ENCODE measurements around the gene CHAT.

CHAT gene

DNA sequence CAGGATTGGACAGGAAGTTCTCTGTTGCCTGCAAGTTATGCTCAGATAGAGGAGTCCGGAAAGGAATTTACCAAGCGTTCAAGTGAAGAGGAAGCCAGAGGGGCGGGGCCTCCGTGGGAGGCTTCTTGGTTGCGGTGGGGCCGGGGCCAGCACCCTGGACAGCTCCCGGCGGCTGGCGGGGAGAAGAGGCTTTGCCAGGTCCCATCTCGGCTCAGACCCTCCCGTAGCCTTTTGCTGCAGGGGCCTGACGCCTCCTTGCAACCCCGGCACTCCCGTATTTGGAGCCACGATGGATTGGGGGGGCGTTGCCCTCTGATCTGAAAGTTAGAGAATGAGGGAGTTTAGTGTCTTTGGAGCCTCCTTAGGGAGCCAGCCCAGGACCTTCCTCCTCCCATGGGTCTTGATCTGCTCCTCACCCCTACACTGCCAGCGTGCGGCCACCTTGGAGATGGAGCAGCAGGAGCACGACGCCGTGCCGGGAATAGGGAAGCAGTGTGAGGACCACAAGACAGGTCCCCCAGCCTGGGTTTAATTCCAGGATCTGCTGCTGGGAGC lies 6.8 kb upstream of the CHAT start:
- Histone ChIP-seq H3K27me3 (ENCODE audit: insufficient read depth, poor library complexity, severe bottlenecking) (peaks cover 35% of the 10 kb centered on the region), H3K27ac (replicated peaks) (no peak overlapping the region), H3K4me3 (replicated peaks; ENCODE audit: insufficient read depth, low read length) (no peak overlapping the region)
- peak; percentile 43; the same call in 1 of the 2 replicates for TF ChIP-seq SPI1 (IDR thresholded peaks at IDR 0.05; ENCODE audit: borderline replicate concordance, low read depth)
- no peak for TF ChIP-seq GABPA (IDR thresholded peaks at IDR 0.05; ENCODE audit: low read depth)
- peak; percentile 98 for TF ChIP-seq REST (IDR thresholded peaks at IDR 0.05; ENCODE audit: insufficient replicate concordance, low read depth)
- TF ChIP-seq, protein P1, sequence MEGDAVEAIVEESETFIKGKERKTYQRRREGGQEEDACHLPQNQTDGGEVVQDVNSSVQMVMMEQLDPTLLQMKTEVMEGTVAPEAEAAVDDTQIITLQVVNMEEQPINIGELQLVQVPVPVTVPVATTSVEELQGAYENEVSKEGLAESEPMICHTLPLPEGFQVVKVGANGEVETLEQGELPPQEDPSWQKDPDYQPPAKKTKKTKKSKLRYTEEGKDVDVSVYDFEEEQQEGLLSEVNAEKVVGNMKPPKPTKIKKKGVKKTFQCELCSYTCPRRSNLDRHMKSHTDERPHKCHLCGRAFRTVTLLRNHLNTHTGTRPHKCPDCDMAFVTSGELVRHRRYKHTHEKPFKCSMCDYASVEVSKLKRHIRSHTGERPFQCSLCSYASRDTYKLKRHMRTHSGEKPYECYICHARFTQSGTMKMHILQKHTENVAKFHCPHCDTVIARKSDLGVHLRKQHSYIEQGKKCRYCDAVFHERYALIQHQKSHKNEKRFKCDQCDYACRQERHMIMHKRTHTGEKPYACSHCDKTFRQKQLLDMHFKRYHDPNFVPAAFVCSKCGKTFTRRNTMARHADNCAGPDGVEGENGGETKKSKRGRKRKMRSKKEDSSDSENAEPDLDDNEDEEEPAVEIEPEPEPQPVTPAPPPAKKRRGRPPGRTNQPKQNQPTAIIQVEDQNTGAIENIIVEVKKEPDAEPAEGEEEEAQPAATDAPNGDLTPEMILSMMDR (IDR thresholded peaks at IDR 0.05; ENCODE audit: insufficient read depth, low read length), result no peak
- TF ChIP-seq POLR2AphosphoS5 (IDR thresholded peaks at IDR 0.05; ENCODE audit: low read depth), result no peak
- DNase-seq (ENCODE audit: low read depth in 1 of 2, low spot score in 1 of 2), result peak; percentile 45 to 80

DNA sequence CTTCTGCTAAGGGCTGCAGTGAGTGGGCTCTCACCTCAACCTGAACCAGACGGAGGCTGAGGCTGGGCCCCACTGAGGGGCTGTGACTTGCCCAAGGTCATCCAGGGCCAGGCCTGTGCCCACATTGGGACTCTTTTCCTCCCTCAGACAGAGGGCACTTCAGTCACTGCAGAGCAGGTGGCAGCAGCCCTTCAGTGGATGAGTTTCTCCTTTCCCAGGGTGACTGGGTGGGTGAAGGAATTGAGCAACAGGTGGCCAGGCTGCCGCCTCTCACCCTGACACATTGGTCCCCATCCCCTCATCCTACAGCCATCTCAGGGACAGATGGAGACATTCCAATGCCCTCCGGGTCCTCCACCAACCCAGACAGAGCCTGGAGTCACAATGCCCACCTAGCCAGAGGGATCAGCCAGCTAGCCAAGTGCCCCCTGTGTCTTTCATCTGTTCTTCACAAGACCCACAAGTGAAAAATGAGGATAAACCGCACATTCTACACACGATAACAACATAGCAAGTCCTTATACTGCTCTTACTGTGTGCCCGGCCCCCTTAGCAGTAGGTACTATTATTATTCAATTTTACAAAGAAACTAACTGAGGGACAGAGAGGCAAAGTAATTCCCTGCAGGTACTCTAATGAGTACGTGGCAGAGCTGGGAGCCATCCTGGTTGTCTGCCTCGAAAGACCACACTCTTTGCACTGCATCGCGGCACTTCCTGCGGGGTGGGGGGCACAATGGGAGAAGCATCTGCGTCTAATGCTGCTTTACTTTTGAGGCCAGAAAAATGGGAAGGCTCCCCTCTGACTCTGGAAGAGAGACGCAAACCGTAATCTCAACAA lies 5.5 kb upstream of the CHAT start:
- no peak for DNase-seq (ENCODE audit: low read depth in 1 of 2, low spot score in 1 of 2)
- H3K4me3 ChIP-seq (replicated peaks; ENCODE audit: insufficient read depth, low read length), result no peak overlapping the region
- TF ChIP-seq POLR2AphosphoS5 (IDR thresholded peaks at IDR 0.05; ENCODE audit: low read depth), result no peak
- TF ChIP-seq GABPA (IDR thresholded peaks at IDR 0.05; ENCODE audit: low read depth), result no peak
- TF ChIP-seq SPI1 (IDR thresholded peaks at IDR 0.05; ENCODE audit: borderline replicate concordance, low read depth), result no peak
- no peak for TF ChIP-seq REST (IDR thresholded peaks at IDR 0.05; ENCODE audit: insufficient replicate concordance, low read depth)
- TF ChIP-seq, protein P1 (IDR thresholded peaks at IDR 0.05; ENCODE audit: insufficient read depth, low read length), result no peak
- peaks cover 47% of the 10 kb centered on the region for H3K27me3 ChIP-seq (ENCODE audit: insufficient read depth, poor library complexity, severe bottlenecking)
- no peak overlapping the region for H3K27ac ChIP-seq (replicated peaks)

GRCh38 chr10:49609006-49609282 lies 4.9 kb upstream of the CHAT start:
- H3K27ac ChIP-seq (replicated peaks), result no peak overlapping the region
- no peak for DNase-seq (ENCODE audit: low read depth in 1 of 2, low spot score in 1 of 2)
- no peak overlapping the region for H3K4me3 ChIP-seq (replicated peaks; ENCODE audit: insufficient read depth, low read length)
- TF ChIP-seq SPI1 (IDR thresholded peaks at IDR 0.05; ENCODE audit: borderline replicate concordance, low read depth), result no peak
- H3K27me3 ChIP-seq (ENCODE audit: insufficient read depth, poor library complexity, severe bottlenecking), result peaks cover 52% of the 10 kb centered on the region

DNA sequence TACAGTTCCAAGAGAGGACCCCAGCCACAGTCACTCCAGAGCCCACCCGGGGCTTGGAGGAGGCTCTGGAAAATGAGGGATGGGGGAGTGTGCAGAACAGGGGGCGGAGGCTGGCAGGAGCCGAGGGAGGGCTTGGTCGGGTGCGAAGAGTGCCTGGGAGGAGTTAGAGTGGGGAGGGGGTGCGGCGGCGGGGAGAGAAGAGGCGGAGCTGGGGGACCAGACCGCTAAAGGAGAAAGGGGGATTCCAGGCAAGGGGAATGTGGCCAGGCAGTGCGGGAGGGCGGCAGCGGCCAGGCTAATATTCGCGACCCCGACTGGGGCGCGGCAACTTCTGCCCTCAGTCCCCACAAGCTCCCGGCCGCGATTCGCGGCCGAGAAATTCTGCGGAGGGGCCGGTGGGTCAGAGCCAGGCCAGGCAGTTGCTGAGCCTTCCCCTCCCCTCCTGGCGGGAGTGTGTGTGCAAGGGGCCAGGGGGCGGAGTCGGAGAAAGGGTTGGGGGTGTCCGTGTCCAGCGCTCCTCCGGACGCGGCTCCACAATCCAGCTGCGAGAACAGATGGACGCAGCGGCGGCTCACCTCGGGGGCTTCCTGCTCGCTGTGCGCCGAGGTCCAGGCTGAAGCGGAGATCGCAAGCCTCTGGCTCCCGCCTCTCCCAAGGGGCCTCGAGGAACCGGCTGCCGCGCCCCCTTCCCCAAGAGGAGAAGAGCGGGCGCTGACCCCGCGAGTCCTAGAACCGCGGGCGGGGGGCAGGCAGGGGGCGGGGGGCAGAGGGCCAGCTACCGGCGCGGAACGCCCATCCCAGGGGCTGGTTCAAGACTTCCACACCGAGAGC lies 4.3 kb upstream of the CHAT start:
- Histone ChIP-seq H3K27ac (replicated peaks) (no peak overlapping the region), H3K27me3 (ENCODE audit: insufficient read depth, poor library complexity, severe bottlenecking) (peaks cover 54% of the 10 kb centered on the region), H3K4me3 (replicated peaks; ENCODE audit: insufficient read depth, low read length) (no peak overlapping the region)
- DNase-seq (ENCODE audit: low read depth in 1 of 2, low spot score in 1 of 2), result no peak
- TF ChIP-seq, protein P1 (IDR thresholded peaks at IDR 0.05; ENCODE audit: insufficient read depth, low read length), result no peak
- TF ChIP-seq REST (IDR thresholded peaks at IDR 0.05; ENCODE audit: insufficient replicate concordance, low read depth) (no peak), SPI1 (IDR thresholded peaks at IDR 0.05; ENCODE audit: borderline replicate concordance, low read depth) (no peak), GABPA (IDR thresholded peaks at IDR 0.05; ENCODE audit: low read depth) (no peak), POLR2AphosphoS5 (IDR thresholded peaks at IDR 0.05; ENCODE audit: low read depth) (no peak)

Data from HL-60 (cell line).